HG03135 (cell line): Measurements from ENCODE around the gene TOMM22.

ENCODE experiments used
- ATAC-seq: cut with Tn5 transposase; IDR thresholded peaks from one replicate; pipeline ENCODE4 v1.9.1; 2021; ENCODE audit warnings: mild to moderate bottlenecking, moderate library complexity; ENCODE audit not compliant: unreplicated experiment

TOMM22 gene

DNA sequence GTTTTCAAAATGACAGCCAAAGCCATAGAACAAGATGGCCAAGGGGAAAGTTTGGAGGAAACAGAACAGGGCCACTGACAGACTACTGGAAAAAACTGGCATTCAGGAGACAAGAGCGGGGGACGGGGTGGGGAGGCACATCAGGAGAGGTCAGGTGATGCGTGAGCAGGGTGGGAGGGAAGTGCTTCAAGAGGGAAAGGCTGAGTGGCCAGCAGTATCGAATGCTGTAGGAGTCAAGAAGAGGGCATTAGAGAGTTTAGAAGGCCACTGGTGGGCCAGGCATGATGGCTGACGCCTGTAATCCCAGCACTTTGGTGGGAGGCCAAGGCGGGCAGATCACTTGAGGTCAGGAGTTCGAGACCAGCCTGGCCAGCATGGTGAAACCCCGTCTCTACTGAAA lies 32.2 kb downstream of the TOMM22 start:
- no peak for ATAC-seq

GRCh38 chr22:38715176-38715764 lies 33.5 kb downstream of the TOMM22 start:
- no peak for ATAC-seq

DNA sequence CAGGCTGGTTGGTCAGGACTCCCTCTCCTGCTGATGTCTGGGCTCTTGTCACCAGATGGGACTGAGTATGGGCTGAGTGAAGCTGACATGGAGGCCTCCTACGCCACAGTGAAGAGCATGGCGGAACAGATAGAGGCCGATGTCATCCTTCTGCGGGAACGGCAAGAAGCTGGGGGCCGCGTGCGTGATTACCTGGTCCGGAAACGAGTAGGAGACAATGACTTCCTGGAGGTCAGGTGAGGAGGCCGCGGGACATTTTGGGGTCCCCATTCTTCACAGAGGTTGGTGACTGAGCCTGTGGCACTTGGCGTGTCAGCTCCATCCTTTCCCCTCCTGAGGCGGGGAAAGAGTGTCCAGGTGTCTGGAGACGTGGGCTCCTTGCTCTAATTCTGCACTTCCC lies 34.1 kb downstream of the TOMM22 start:
- no peak for ATAC-seq

GRCh38 chr22:38716271-38716670 lies 34.5 kb downstream of the TOMM22 start:
- no peak for ATAC-seq

GRCh38 chr22:38716826-38717225 lies 35.1 kb downstream of the TOMM22 start:
- no peak for ATAC-seq

- ATAC-seq, result no peak
Measured at GRCh38 chr22:38717244-38717643, 35.5 kb downstream of the TOMM22 start.

DNA sequence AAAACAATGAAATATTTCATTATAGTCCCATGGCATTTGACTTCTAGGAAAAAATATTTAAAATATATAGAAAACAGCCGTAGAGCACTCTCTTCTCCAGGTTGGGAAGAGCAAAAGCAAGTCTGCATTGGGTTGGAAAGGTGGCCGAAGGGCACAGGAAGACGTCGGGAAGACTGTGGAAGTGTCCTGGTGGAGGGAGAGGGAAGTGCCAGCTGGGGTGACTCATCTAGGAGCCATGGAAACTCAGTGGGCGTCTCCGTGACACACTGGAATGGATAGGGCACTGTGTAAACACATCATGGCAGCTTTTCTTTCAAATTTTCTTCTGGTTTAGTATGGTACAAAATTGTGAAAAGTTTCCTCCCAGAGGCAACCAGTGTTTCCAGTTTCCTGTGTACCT lies 36.7 kb downstream of the TOMM22 start:
- ATAC-seq, result no peak

DNA sequence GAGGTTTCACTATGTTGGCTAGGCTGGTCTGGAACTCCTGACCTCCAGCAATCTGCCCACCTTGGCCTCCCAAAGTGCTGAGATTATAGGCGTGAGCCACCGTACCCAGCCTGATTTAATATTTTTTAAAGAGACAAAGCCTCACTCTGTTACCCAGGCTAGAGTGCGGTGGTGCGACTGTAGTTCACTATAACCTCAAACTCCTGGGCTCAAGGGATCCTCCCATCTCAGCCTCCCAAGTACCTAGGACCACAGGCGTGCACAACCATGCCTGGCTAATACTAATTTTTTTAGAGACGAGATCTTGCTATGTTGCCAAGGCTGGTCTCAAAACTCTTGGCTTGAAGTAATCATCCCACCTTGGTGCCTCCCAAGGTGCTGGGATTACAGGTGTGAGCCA lies 37.4 kb downstream of the TOMM22 start:
- ATAC-seq, result no peak

GRCh38 chr22:38720350-38720749 lies 38.6 kb downstream of the TOMM22 start:
- no peak for ATAC-seq

- ATAC-seq, result no peak
Measured at GRCh38 chr22:38721551-38721950, 39.8 kb downstream of the TOMM22 start.

DNA sequence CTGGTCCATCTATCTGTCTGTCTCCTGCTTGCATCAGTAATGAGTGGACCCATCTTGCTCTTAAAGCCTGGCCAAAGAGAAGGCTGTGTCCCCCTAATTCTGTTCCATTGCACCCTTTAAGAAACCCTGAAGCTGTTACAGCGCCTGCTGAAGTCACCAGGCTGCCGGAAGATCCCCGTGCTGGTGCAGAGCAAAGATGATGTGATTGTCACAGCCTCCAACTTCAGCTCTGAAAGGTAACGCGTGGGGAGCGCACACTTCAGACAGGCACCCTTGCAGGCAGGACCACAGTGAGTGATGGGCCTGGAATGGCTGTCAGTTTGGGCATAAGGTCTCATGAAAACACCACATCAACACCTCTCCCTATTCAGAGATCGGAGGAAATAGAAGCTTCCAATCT lies 42.4 kb downstream of the TOMM22 start:
- no peak for ATAC-seq

DNA sequence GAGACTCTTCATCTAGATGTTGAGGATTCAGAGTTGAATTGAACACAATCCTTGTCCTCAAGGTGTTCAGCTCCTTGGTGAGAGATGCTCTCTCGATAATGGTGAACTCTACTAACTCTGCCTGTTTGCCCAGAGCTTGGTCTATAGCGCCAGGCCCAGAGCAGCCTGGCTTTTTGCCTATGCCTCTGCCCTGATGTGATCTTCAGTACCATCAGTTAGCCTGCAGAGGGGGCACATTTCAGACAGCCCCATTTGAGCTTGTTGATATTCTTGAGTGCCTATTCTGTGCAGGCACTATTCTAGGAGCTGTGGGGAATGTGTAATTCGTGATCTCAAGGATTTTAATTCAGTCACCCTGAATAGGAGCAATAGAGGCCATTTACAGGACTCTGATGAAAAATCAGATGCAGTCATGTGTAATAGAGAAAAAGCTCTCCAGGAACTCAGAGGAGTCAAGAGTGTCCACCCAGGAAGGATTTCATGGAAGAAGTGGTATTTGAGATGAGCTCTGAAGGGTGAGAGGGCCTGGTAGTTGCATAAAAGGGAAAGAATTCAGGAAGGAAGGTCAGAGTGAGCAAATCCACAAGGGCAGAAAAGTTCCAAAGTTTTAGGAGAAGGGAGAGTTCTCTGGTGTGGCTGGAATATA lies 43.3 kb downstream of the TOMM22 start:
- no peak for ATAC-seq

DNA sequence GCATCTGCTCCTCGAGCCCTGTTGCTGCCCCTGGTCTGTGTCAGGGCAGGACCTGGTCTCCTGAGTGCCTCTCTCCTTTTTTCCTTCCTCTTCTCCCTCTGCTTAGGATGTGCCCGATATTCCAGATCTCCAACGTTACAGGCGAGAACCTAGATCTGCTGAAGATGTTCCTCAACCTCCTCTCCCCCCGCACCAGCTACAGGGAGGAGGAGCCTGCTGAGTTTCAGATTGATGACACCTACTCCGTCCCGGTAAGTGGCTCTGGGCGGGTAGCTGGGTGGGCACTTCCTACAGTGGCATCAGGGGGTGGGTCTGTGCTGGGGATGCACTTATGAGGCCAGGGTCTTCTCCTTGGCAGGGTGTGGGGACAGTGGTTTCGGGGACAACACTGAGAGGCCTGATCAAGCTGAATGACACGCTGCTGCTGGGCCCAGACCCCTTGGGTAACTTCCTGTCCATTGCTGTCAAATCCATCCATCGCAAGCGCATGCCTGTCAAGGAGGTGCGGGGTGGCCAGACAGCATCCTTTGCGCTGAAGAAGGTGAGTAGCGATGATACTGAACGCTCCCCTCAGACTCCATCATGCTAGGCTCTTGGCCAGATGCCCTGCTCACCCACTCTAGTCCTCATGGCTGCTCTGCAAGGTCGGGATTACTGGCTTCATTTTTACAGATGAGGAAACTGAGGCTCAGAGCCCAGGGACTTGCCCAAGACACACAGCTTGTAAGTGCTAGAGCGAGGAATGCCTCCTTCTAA lies 44.3 kb downstream of the TOMM22 start:
- ATAC-seq, result no peak

GRCh38 chr22:38727123-38727522 lies 45.4 kb downstream of the TOMM22 start:
- ATAC-seq, result no peak

DNA sequence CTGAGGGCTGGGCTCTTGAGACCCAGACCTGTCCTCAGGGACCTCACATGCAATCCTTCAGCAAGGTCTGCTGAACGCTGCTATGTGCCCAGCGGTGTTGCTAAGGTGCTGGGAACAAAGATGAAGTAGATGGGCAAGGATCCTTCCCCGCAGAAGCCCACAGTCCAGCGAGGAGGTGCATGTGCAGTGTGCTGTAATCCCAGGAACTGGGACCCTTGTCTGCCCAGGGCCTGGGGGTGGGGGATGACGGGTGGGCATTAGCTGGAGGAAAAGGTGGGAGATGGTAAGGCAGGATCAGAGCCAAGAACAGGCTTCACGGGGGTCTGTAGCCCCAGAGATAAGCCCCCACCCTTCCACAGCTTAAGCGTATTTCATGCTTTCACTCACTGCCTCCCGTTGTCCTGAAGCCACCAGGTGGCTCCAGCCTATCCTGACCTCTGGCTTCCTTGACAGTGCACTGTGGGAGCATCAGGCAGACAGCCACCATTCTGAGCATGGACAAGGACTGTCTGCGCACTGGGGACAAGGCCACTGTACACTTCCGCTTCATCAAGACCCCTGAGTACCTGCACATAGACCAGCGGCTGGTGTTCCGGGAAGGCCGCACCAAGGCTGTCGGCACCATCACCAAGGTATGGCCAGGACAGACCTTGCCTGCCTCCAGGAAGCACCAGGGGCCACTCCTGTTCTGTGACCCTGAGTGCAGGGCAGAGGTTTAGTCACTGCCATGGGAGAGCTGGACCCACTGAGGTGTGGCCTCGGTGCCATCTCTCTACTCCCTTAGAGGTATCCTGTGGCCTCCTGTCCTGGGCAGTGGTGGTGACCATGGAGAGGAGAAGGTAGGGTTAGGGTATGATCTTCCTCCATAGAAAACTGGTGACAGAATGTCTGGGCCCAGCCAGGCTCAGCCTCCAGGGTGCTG lies 46.0 kb downstream of the TOMM22 start:
- ATAC-seq, result no peak

- ATAC-seq, result no peak
Measured at GRCh38 chr22:38728871-38729796, 47.4 kb downstream of the TOMM22 start.

GRCh38 chr22:38729946-38730345 lies 48.2 kb downstream of the TOMM22 start:
- no peak for ATAC-seq

DNA sequence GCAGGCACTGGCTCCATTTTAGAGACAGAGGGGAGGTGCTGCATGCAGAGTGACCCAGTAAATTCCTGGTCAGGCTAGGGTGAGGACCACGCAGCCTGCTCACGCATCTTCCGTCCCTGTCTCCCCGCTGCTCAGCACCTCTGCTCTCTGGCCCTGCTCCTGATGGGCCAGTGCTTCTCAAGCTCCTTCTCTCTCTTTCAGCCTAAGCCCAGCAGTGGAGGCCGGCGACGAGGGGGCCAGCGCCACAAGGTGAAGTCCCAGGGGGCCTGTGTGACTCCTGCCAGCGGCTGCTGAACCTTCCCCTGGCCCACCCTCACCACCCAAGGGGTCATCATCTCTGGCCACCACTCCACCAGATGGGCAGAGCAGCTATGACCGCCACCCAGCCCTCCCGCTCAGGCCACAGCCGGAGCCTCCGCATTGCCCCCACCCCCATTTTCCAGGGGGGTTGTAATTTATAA lies 48.7 kb downstream of the TOMM22 start:
- no peak for ATAC-seq

- ATAC-seq, result no peak
Measured at GRCh38 chr22:38731703-38732161, 50.0 kb downstream of the TOMM22 start.

DNA sequence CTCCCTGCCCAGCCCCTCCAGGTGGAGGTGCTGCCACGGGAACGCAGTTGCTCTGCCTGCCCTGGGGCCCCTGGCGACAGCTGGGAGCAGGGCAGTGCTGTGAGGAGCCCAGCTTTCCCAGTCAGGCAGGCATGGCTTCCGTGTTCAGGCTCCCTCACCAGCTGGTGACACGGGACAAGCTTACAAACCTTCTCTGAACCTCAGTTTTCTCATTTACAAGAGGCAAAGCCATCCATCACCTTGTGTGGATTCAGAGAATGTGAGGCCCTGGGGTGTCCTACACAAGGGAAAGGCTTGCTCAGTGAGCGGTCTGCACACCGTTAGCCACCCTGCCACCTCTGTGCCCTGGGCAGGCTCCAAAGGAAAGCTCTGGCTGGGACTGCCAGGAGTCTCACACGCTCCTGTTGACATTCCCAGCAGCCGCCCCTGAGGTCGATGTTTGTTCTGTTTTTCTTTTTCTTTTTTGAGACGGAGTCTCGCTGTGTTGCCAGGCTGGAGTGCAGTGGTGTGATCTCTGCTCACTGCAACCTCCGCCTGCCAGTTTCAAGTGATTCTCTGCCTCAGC lies 50.6 kb downstream of the TOMM22 start:
- ATAC-seq, result no peak
